Raji (cell line): ENCODE measurements around the gene NFYC.

Source experiments
- POLR2A ChIP-seq: IDR thresholded peaks from 2 replicates; pipeline ENCODE4 v1.6.1; 2011; ENCODE audit warnings: low read depth, low read length, control low read depth; ENCODE audit not compliant: insufficient read depth

NFYC gene

GRCh38 chr1:40690771-40691537 lies 550 bp upstream of the NFYC start:
- TF ChIP-seq POLR2A, result no peak

- TF ChIP-seq POLR2A, result no peak
These were observed 958 bp downstream of the NFYC start for GRCh38 chr1:40692429-40692895.

- no peak for TF ChIP-seq POLR2A
These were observed 1.9 kb downstream of the NFYC start for GRCh38 chr1:40693425-40693824.

GRCh38 chr1:40694353-40694874 lies 2.9 kb downstream of the NFYC start:
- no peak for TF ChIP-seq POLR2A

- no peak for TF ChIP-seq POLR2A
These were observed 4.8 kb downstream of the NFYC start for GRCh38 chr1:40696294-40696693.

DNA sequence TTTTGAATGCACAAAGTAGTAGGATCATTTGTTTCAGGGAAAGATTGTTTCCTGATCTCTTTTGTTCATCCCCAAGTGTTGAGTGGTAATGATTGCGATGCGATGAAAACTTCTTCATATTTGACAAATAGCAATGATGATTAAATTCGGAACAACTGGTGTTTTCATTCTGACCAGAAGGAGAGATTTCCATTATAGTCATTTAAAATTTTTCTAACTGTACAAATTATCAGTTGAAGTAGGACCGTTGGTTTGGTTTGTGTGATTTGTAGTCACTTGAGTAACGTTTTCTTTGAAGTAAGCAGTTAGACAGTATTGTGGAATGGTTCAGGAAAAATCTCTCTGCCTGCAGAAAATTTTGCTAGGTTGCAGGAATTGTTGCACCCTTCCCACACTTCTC lies 5.9 kb downstream of the NFYC start:
- TF ChIP-seq POLR2A, result no peak

GRCh38 chr1:40699787-40700186 lies 8.3 kb downstream of the NFYC start:
- TF ChIP-seq POLR2A, result peak; percentile 30; the same call in 1 of the 2 replicates

DNA sequence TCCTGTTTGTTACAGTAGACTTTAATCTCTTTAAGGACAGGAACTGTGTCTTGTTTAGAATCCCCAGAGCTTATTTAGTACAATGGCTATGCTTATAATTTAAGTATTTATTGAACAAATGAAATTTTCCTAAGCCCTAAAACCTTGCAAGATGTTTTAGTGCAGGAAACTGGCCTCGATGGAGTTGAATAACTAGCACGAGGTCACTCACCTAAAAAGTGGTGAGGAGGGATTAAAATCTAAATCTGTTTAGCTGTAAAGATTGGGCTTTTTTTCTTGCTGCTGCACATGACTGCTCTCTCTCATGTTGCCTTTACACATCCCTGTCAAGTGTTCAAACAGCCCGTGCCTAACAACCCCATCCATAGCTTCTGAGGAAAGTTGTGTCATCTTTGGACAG lies 10.2 kb downstream of the NFYC start:
- TF ChIP-seq POLR2A, result no peak

DNA sequence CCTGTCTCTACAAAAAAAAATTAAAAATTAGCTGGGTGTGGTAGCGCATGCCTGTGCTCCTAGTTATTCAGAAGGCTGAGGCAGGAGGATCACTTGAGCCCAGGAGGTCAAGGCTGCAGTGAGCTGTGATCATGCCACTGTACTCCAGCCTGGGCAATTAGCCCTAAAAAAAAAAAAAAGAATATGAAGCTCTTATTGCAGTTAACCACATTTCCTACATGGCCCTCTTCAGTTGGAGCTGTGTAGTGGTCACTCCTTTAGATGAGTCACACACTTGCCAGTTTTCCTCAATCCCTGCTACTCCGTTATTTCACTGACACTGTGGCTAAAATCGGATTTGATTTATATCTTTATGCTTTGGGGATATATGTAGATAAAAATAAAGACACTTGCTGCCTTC lies 11.8 kb downstream of the NFYC start:
- TF ChIP-seq POLR2A, result no peak

DNA sequence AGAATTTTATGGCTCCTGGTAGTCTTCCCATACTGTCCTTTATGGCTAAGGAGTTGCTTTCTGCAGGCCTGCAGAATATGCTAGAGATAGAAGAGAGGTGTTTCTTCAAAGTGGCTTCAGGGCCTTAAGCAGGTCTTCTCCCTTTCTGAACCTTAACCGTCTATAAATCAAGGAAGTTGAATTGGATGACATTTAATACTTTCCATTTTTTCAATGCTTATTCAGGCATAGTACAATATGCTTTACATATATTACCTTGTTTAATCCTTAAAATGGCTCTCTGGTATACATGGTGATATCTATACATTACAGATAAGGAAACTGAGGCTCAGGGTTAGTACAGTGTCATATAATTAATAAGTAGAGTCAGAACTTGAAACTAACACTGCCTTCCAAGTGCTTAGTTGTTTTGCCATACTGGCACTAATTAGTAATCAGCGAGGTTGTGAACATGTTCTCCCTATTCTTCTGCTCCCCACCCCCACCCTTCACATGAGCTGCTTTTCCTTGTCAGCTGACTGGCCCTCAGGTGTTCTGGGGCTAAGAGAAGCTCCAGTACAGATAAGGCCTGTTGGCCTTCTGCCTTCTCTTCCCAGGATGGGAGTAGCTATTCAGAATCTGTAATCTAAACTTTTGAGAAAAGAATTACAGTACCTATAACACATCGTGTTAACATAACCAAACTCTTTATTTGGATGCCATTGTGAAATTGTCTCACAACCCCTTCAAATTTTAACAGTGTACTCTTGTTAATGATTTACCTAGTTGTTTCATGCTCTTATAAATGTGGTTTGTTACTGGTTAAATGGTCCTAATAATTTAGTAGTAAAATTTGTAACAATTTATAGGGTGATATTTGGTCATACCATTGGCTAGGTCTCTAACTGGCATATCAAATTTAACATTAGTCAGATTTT lies 13.6 kb downstream of the NFYC start:
- no peak for TF ChIP-seq POLR2A

- TF ChIP-seq POLR2A, result no peak
These were observed 15.1 kb downstream of the NFYC start for GRCh38 chr1:40706626-40707025.

GRCh38 chr1:40708750-40709099 lies 17.2 kb downstream of the NFYC start:
- no peak for TF ChIP-seq POLR2A

GRCh38 chr1:40709100-40709801 lies 17.7 kb downstream of the NFYC start:
- TF ChIP-seq POLR2A, result peak; percentile 66

DNA sequence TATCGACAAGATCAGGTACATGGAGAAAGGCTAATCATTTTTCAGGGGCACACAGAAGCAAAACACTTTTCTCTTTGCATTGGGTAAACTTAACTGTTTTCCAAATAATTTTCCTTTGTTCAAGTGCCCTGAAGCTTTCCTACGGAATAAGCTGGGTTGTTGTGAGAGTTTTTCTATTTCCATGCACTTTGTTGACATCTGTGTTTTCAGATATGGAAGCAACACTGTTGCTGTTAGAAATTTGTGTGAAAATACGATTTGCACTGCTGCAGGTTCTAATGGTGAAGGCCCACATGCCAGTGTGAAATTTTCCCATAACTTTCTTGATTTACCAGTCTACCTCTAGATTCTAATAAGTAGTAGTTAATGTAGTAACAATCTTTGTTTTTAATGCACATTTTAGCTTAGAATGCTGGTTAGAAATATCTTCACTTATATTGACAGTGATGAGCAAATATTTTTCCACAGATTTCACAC lies 18.3 kb downstream of the NFYC start:
- no peak for TF ChIP-seq POLR2A
